H1 (cell line): Measurements from ENCODE around the gene ENAH. TPM values are rescaled to one million over a fixed set of nuclear protein-coding genes. Genes with fewer than 3 reads are reported as not detected.

Source experiments
- CTCF ChIA-PET: fragments of 300-600 bp; sonication (Branson Sonifier 250); formaldehyde crosslinking; loops from one replicate; lab custom pipeline; 2021; ENCODE audit not compliant: partially characterized antibody; lab: Charles Lee
- POLR2A ChIA-PET: fragments of 300-600 bp; sonication (Branson Sonifier 250); formaldehyde crosslinking; loops from one replicate; lab custom pipeline; 2021; ENCODE audit warnings: inconsistent platforms; ENCODE audit not compliant: partially characterized antibody; lab: Charles Lee
- DNase-seq, 2 experiments: peaks; one replicate each; pipeline versions ENCODE4 v3.0.0 to v3.0.0-alpha.2; 2010 to 2022; ENCODE audit warnings: low spot score in 2 of 2, low read depth in 1 of 2, mixed read lengths in 1 of 2
- FAIRE-seq: peaks from 2 replicates; lab custom pipeline; 2011; peaks lifted over from hg19 to GRCh38; lab: Jason Lieb, UNC
- H2AFZ ChIP-seq: 2 replicates; pipeline ENCODE4 v1.8.1; 2012; ENCODE audit warnings: low read length, inconsistent platforms
- H2AK5ac ChIP-seq: 2 replicates; pipeline ENCODE4 v1.6.1; 2013; ENCODE audit warnings: low read depth, low read length
- H2BK120ac ChIP-seq: replicated peaks from 2 replicates; pipeline ENCODE3; 2013; ENCODE audit warnings: low read depth, low read length, inconsistent platforms
- H2BK12ac ChIP-seq: 2 replicates; pipeline ENCODE4 v1.6.1; 2013; ENCODE audit warnings: low read depth, low read length
- H2BK15ac ChIP-seq: 2 replicates; pipeline ENCODE4 v1.6.1; 2013; ENCODE audit warnings: low read length
- H2BK20ac ChIP-seq: 2 replicates; pipeline ENCODE4 v1.6.1; 2013; ENCODE audit warnings: low read length
- H2BK5ac ChIP-seq: 2 replicates; pipeline ENCODE4 v1.6.1; 2013; ENCODE audit warnings: low read depth, low read length
- H3K14ac ChIP-seq: 2 replicates; pipeline ENCODE4 v1.6.1; 2013; ENCODE audit warnings: inconsistent platforms; ENCODE audit not compliant: insufficient read length
- H3K18ac ChIP-seq: 2 replicates; pipeline ENCODE4 v1.6.1; 2013; ENCODE audit warnings: low read length; ENCODE audit errors: extremely low read depth
- H3K23ac ChIP-seq: 2 replicates; pipeline ENCODE4 v1.6.1; 2013; ENCODE audit warnings: inconsistent platforms; ENCODE audit not compliant: insufficient read length
- H3K23me2 ChIP-seq: 2 replicates; pipeline ENCODE4 v1.6.1; 2013; ENCODE audit warnings: low read depth, low read length
- H3K27ac ChIP-seq: 2 replicates; pipeline ENCODE4 v1.6.1; 2011; ENCODE audit warnings: low read depth, low read length, inconsistent platforms
- H3K27me3 ChIP-seq, 4 experiments: replicated peaks in 1 of 4; 1 replicate in 1 of 4; 2 replicates in 3 of 4; pipeline versions ENCODE4 v1.6.1 to v1.8.1; 2011 to 2013; ENCODE audit warnings: low read length in 3 of 4, mild to moderate bottlenecking in 3 of 4, inconsistent platforms in 2 of 4, mixed read lengths in 2 of 4, moderate library complexity in 1 of 4; ENCODE audit not compliant: control insufficient read depth in 3 of 4, insufficient read depth in 3 of 4; ENCODE audit errors: extremely low read depth in 1 of 4
- H3K36me3 ChIP-seq, 4 experiments: 2 replicates each; pipeline versions ENCODE4 v1.6.1 to v1.8.1; 2011 to 2013; ENCODE audit warnings: mild to moderate bottlenecking in 4 of 4, low read length in 3 of 4, moderate library complexity in 2 of 4, control low read depth in 1 of 4, inconsistent platforms in 1 of 4; ENCODE audit not compliant: insufficient read depth in 4 of 4, control insufficient read depth in 2 of 4
- H3K4ac ChIP-seq: replicated peaks from 2 replicates; pipeline ENCODE3; 2013; ENCODE audit warnings: low read length, low read depth, mixed read lengths, inconsistent platforms; ENCODE audit not compliant: insufficient read length
- H3K4me1 ChIP-seq, 4 experiments: replicated peaks in 1 of 4; 1 replicate in 1 of 4; 2 replicates in 3 of 4; pipeline versions ENCODE4 v1.6.1 to v1.8.1; 2011 to 2013; ENCODE audit warnings: low read length in 3 of 4, inconsistent platforms in 2 of 4, mixed read lengths in 1 of 4; ENCODE audit not compliant: insufficient read depth in 4 of 4, control insufficient read depth in 3 of 4
- H3K4me2 ChIP-seq, 2 experiments: 2 replicates each; pipeline versions ENCODE4 v1.6.1 to v1.8.1; 2011 to 2013; ENCODE audit warnings: low read depth in 2 of 2, low read length in 2 of 2, control low read depth in 1 of 2, inconsistent platforms in 1 of 2, mild to moderate bottlenecking in 1 of 2; ENCODE audit not compliant: insufficient read depth in 1 of 2
- H3K4me3 ChIP-seq, 4 experiments: fragments of 200-600, 300-600 bp in 1 of 4; sonication (generic), shearing (Covaris generic), sonication (Bioruptor Twin) in 1 of 4; 2 replicates each; pipeline versions ENCODE4 v1.5.1 to v1.8.1; 2011 to 2016; ENCODE audit warnings: low read length in 4 of 4, low read depth in 3 of 4, control low read depth in 2 of 4, inconsistent platforms in 2 of 4, mild to moderate bottlenecking in 2 of 4, mixed read lengths in 1 of 4, moderate library complexity in 1 of 4; ENCODE audit not compliant: insufficient read depth in 2 of 4; ENCODE audit errors: extremely low read depth in 1 of 4
- H3K56ac ChIP-seq: replicated peaks from 2 replicates; pipeline ENCODE3; 2013; ENCODE audit warnings: low read depth, mild to moderate bottlenecking, mixed read lengths, low read length, inconsistent platforms; ENCODE audit not compliant: insufficient read length
- H3K79me1 ChIP-seq: 2 replicates; pipeline ENCODE4 v1.6.1; 2013; ENCODE audit warnings: low read depth, low read length, control low read depth
- H3K79me2 ChIP-seq, 2 experiments: 2 replicates each; pipeline versions ENCODE4 v1.6.1 to v1.8.1; 2012 to 2013; ENCODE audit warnings: low read length in 2 of 2, mild to moderate bottlenecking in 2 of 2, inconsistent platforms in 1 of 2; ENCODE audit not compliant: insufficient read depth in 2 of 2, control insufficient read depth in 1 of 2
- H3K9ac ChIP-seq, 4 experiments: replicated peaks in 1 of 4; 1 replicate in 1 of 4; 2 replicates in 3 of 4; pipeline versions ENCODE4 v1.6.1 to v1.8.1; 2011 to 2013; ENCODE audit warnings: low read depth in 3 of 4, low read length in 3 of 4, control low read depth in 2 of 4, mild to moderate bottlenecking in 2 of 4, moderate library complexity in 2 of 4, inconsistent platforms in 1 of 4; ENCODE audit errors: extremely low read depth in 1 of 4
- H3K9me3 ChIP-seq, 2 experiments: 2 replicates each; pipeline versions ENCODE4 v1.6.1 to v1.8.1; 2012 to 2013; ENCODE audit warnings: mild to moderate bottlenecking in 2 of 2, moderate library complexity in 2 of 2, control low read depth in 1 of 2, inconsistent platforms in 1 of 2, low read depth in 1 of 2, low read length in 1 of 2, mixed read lengths in 1 of 2; ENCODE audit not compliant: insufficient read depth in 2 of 2
- H4K20me1 ChIP-seq, 2 experiments: replicated peaks in 1 of 2; 2 replicates each; pipeline versions ENCODE3 to v1.8.1; 2011 to 2013; ENCODE audit warnings: inconsistent platforms in 2 of 2, low read length in 2 of 2, mild to moderate bottlenecking in 1 of 2; ENCODE audit not compliant: insufficient read depth in 2 of 2, control insufficient read depth in 1 of 2
- H4K5ac ChIP-seq: 2 replicates; pipeline ENCODE4 v1.6.1; 2013; ENCODE audit warnings: low read length, low read depth, mixed read lengths, inconsistent platforms; ENCODE audit not compliant: insufficient read length
- H4K8ac ChIP-seq: 2 replicates; pipeline ENCODE4 v1.8.0; 2013; ENCODE audit warnings: mild to moderate bottlenecking, moderate library complexity, low read length, inconsistent platforms; ENCODE audit not compliant: insufficient read depth; ENCODE audit errors: extremely low read depth
- H4K91ac ChIP-seq: replicated peaks from 2 replicates; pipeline ENCODE3; 2013; ENCODE audit warnings: low read length, mixed read lengths, inconsistent platforms; ENCODE audit not compliant: insufficient read length
- EZH2 ChIP-seq: fragments of 200-600 bp; sonication (generic); IDR thresholded peaks from 2 replicates; pipeline ENCODE4 v1.7.1; 2012; ENCODE audit warnings: low read depth, mild to moderate bottlenecking, moderate library complexity, low read length, inconsistent platforms; ENCODE audit not compliant: severe bottlenecking
- YY1 ChIP-seq: IDR thresholded peaks from 2 replicates; pipeline ENCODE4 v1.6.1; 2011; ENCODE audit warnings: low read depth, mild to moderate bottlenecking, low read length
- WGBS, 2 experiments: shearing (Covaris generic) in 1 of 2; methylation state at CpG; one replicate each; pipeline versions ENCODE4 v1.1.6 to v1.1.7; 2013 to 2015; ENCODE audit warnings: low lambda C conversion rate in 2 of 2, mixed read lengths in 2 of 2, inconsistent platforms in 1 of 2, low coverage in 1 of 2, missing lambda C conversion rate in 1 of 2; ENCODE audit not compliant: insufficient replicate concordance in 2 of 2, insufficient coverage in 1 of 2, insufficient read length in 1 of 2; ENCODE audit errors: extremely low coverage in 1 of 2, missing lambda C conversion rate in 1 of 2; 5-methylcytosine and 5-hydroxymethylcytosine counted together
- polyA plus RNA-seq, 7 experiments: library from polyadenylated mRNA; depleted of rRNA in 3 of 7; stranded (reverse) in 5 of 7; unstranded in 2 of 7; fragments of >200 nt in 5 of 7; fragments of 200-250 nt in 2 of 7; gene quantifications; 1 replicate in 5 of 7; 2 replicates in 1 of 7; 4 replicates in 1 of 7; pipeline versions ENCODE4 v1.2.1 to v1.2.3, GENCODE V29; 2011 to 2013; ENCODE audit warnings: missing spikeins in 2 of 7, mixed read lengths in 2 of 7
- total RNA-seq: library from RNA; stranded (reverse); fragmentation: NEBNext Ultra II Directional; extraction: Animal tissue kit (Norgen Biotek cat#: 25700); gene quantifications from 2 replicates; pipeline ENCODE4 v1.2.1, GENCODE V29; 2021

Gene ENAH
- total and polyA plus RNA-seq, 2 of the 8 experiments (the other 6 are each of a cell fraction or from before 2014, with no cell fraction given) = 39.1 to 335 TPM

DNA sequence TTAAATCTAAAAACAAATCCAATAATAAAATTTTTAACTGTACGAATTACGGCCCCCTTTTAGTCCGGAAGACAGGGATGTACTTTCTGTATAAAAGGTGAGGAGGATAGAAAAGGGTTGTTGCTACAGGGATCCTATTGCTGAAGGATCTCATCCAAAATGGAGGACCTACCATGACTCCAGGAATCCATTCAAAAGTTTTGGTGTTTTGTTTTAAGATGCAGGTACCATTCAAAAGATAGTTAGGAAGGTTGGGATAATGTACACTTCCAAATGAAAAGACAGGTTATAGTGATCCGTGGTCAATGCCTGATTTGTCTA lies 1.3 kb upstream of the ENAH start:
- H4K5ac ChIP-seq = peak overlapping the region; percentile 34
- POLR2A ChIA-PET = interaction anchor here (0.7 to 4.4 kb wide), 16 partner anchors 10 to 297 kb away, joined by 3 to 20 read pairs (median 5); partner anchors contain the start of gene SRP9

More for the DNA sequence above, 1.3 kb upstream of the ENAH start:
- no peak overlapping the region for H3K9ac ChIP-seq
- CTCF ChIA-PET = interaction anchor here (1.3 to 5.6 kb wide), 14 partner anchors 10 to 179 kb away, joined by 3 to 43 read pairs (median 6); no protein-coding TSS in a partner anchor
- H3K79me2 ChIP-seq = peaks cover 22 to 32% of the 10 kb centered on the region in 2 experiments; a peak in 3 of 4 replicates
- no peaks in the 10 kb centered on the region for H3K79me1 ChIP-seq
- no peak overlapping the region for H2BK5ac ChIP-seq
- no peak overlapping the region for H4K91ac ChIP-seq
- H3K4me3 ChIP-seq = peak overlapping the region; percentile 80 to 100 (median 89)
- TF ChIP-seq EZH2 (no peak), YY1 (peak; percentile 43; the same call in 1 of the 2 replicates)
- H4K8ac ChIP-seq = no peak overlapping the region
- H3K23me2 ChIP-seq = no peaks in the 10 kb centered on the region; the same call in 1 of the 2 replicates
- H3K4ac ChIP-seq = no peak overlapping the region
- no peak overlapping the region for H2BK12ac ChIP-seq
- no peak overlapping the region for H2BK120ac ChIP-seq
- no peak overlapping the region for H3K56ac ChIP-seq
- DNase-seq (no peak), FAIRE-seq (no peak)
- H2BK15ac ChIP-seq = no peak overlapping the region
- H3K23ac ChIP-seq = no peak overlapping the region
- peak overlapping the region; percentile 74 to 84 for H3K4me2 ChIP-seq
- H3K14ac ChIP-seq = no peak overlapping the region
- H2BK20ac ChIP-seq = no peak overlapping the region
- H3K27ac ChIP-seq = no peak overlapping the region
- H3K9me3 ChIP-seq = no peaks in the 10 kb centered on the region
- peaks cover 0 to 3% (median 0%) of the 10 kb centered on the region in 4 experiments; a peak in 2 of 7 replicates for H3K4me1 ChIP-seq
- H2AK5ac ChIP-seq = no peak overlapping the region
- 54% methylated on average over 4 of the region's 4 CpGs; no CpG with 5 or more reads in 1 of the 2 experiments for WGBS, 2 experiments
- no peaks in the 10 kb centered on the region; a peak in 1 of 8 replicates for H3K36me3 ChIP-seq
- H4K20me1 ChIP-seq = peaks cover 3 to 8% of the 10 kb centered on the region in 2 experiments
- H2AFZ ChIP-seq = no peak overlapping the region
- H3K18ac ChIP-seq = no peak overlapping the region
- H3K27me3 ChIP-seq = no peaks in the 10 kb centered on the region
